Liver (tissue), 9 donors: ENCODE data around the gene LNPK. TPM values are rescaled to one million over a fixed set of nuclear protein-coding genes. Genes with fewer than 3 reads are reported as not detected.

Experiments
- DNase-seq: peaks from one replicate; pipeline ENCODE4 v3.0.0-alpha.2; 2017; ENCODE audit warnings: low spot score
- H3K27ac ChIP-seq, 2 donors: one replicate each; pipeline ENCODE4 v1.7.0; 2013; ENCODE audit warnings: inconsistent platforms in 2 of 2, low read length in 2 of 2, control low read depth in 1 of 2, low read depth in 1 of 2, mild to moderate bottlenecking in 1 of 2
- H3K27me3 ChIP-seq, 4 donors: one replicate each; pipeline versions ENCODE4 v1.6.1 to v1.7.0; 2013; ENCODE audit warnings: low read length in 3 of 4, inconsistent platforms in 1 of 4, mild to moderate bottlenecking in 1 of 4, moderate library complexity in 1 of 4; ENCODE audit not compliant: control insufficient read depth in 4 of 4, insufficient read depth in 4 of 4
- H3K36me3 ChIP-seq, 4 donors: one replicate each; pipeline versions ENCODE4 v1.6.1 to v1.7.0; 2013; ENCODE audit warnings: low read length in 3 of 4, mild to moderate bottlenecking in 3 of 4, low read depth in 1 of 4, moderate library complexity in 1 of 4; ENCODE audit not compliant: control insufficient read depth in 4 of 4, insufficient read depth in 3 of 4
- H3K4me1 ChIP-seq, 4 donors: one replicate each; pipeline versions ENCODE4 v1.6.1 to v1.7.0; 2013; ENCODE audit warnings: low read length in 3 of 4, mild to moderate bottlenecking in 3 of 4, moderate library complexity in 1 of 4; ENCODE audit not compliant: control insufficient read depth in 4 of 4, insufficient read depth in 4 of 4
- H3K4me3 ChIP-seq, 3 donors: one replicate each; pipeline versions ENCODE4 v1.6.1 to v1.7.0; 2013; ENCODE audit warnings: low read length in 3 of 3, control low read depth in 1 of 3, low read depth in 1 of 3, mild to moderate bottlenecking in 1 of 3
- H3K9ac ChIP-seq, 2 donors: one replicate each; pipeline ENCODE4 v1.7.0; 2013; ENCODE audit warnings: low read length in 2 of 2, mild to moderate bottlenecking in 2 of 2, moderate library complexity in 2 of 2, control low read depth in 1 of 2, low read depth in 1 of 2
- H3K9me3 ChIP-seq, 4 donors: one replicate each; pipeline versions ENCODE4 v1.6.1 to v1.7.0; 2013; ENCODE audit warnings: low read length in 3 of 4; ENCODE audit not compliant: control insufficient read depth in 4 of 4
- ATF3 ChIP-seq: IDR thresholded peaks from 2 replicates; pipeline ENCODE4 v1.6.1; 2016; ENCODE audit warnings: antibody characterized with exemption
- EGR1 ChIP-seq, 2 donors: IDR thresholded peaks; 2 replicates each; pipeline ENCODE4 v1.6.1; 2016 to 2018; ENCODE audit warnings: antibody characterized with exemption in 2 of 2, low read depth in 2 of 2
- FOXA1 ChIP-seq: IDR thresholded peaks from 2 replicates; pipeline ENCODE4 v1.6.1; 2016; ENCODE audit warnings: antibody characterized with exemption
- FOXA2 ChIP-seq: IDR thresholded peaks from 2 replicates; pipeline ENCODE4 v1.6.1; 2016; ENCODE audit warnings: antibody characterized with exemption
- GABPA ChIP-seq, 2 donors: IDR thresholded peaks in 1 of 2; conservative IDR thresholded peaks in 1 of 2; 2 replicates each; pipeline ENCODE4 v1.6.1; 2016; ENCODE audit warnings: antibody characterized with exemption in 2 of 2, mild to moderate bottlenecking in 1 of 2, moderate library complexity in 1 of 2
- HNF4A ChIP-seq, 2 donors: conservative IDR thresholded peaks; 2 replicates each; pipeline ENCODE4 v1.6.1; 2016; ENCODE audit warnings: antibody characterized with exemption in 2 of 2, mild to moderate bottlenecking in 2 of 2
- HNF4G ChIP-seq: IDR thresholded peaks from 2 replicates; pipeline ENCODE4 v1.6.1; 2016; ENCODE audit warnings: antibody characterized with exemption
- JUND ChIP-seq, 2 donors: IDR thresholded peaks; 2 replicates each; pipeline ENCODE4 v1.6.1; 2016; ENCODE audit warnings: antibody characterized with exemption in 2 of 2
- NR2F2 ChIP-seq: IDR thresholded peaks from 2 replicates; pipeline ENCODE4 v1.6.1; 2016; ENCODE audit warnings: antibody characterized with exemption
- RAD21 ChIP-seq, 2 donors: IDR thresholded peaks; 2 replicates each; pipeline ENCODE4 v1.6.1; 2016; ENCODE audit warnings: antibody characterized with exemption in 2 of 2, mild to moderate bottlenecking in 2 of 2
- RXRA ChIP-seq, 2 donors: IDR thresholded peaks; 2 replicates each; pipeline ENCODE4 v1.6.1; 2017 to 2018; ENCODE audit warnings: antibody characterized with exemption in 2 of 2, mild to moderate bottlenecking in 1 of 2
- SP1 ChIP-seq: IDR thresholded peaks from 2 replicates; pipeline ENCODE4 v1.6.1; 2018; ENCODE audit warnings: antibody characterized with exemption, mild to moderate bottlenecking
- TAF1 ChIP-seq: conservative IDR thresholded peaks from 2 replicates; pipeline ENCODE4 v1.6.1; 2016; ENCODE audit warnings: antibody characterized with exemption, mild to moderate bottlenecking
- YY1 ChIP-seq: IDR thresholded peaks from 2 replicates; pipeline ENCODE4 v1.6.1; 2016; ENCODE audit warnings: antibody characterized with exemption, mild to moderate bottlenecking
- WGBS: extraction: QIAGEN DNeasy Blood & Tissue Kit; methylation state at CpG from one replicate; pipeline ENCODE4 v1.1.7; 2013; 5-methylcytosine and 5-hydroxymethylcytosine counted together
- polyA plus RNA-seq, 2 donors: library from polyadenylated mRNA; stranded (reverse) in 1 of 2; unstranded in 1 of 2; fragments of 200-250 nt in 1 of 2; fragments of >200 nt in 1 of 2; fragmentation: Nextera tagmentation in 1 of 2; extraction: Ambion mirVana in 1 of 2; gene quantifications; one replicate each; pipeline versions ENCODE4 v1.2.1 to v1.2.3, GENCODE V29; 2013 to 2015
- total RNA-seq, 2 donors: library from RNA; depleted of rRNA; stranded (reverse); fragments of >200 nt; gene quantifications; one replicate each; pipeline ENCODE4 v1.2.3, GENCODE V29; 2014
- TF ChIP-seq, protein P1 (sequence below): fragments of 150-350 bp; IDR thresholded peaks from 2 replicates; pipeline ENCODE4 v1.5.1; 2017; ENCODE audit warnings: improper control_type of control experiment, low read depth, low read length; ENCODE audit not compliant: missing input control
- TF ChIP-seq, protein P2 (sequence below): IDR thresholded peaks from 2 replicates; pipeline ENCODE4 v1.6.1; 2016; ENCODE audit warnings: antibody characterized with exemption
- TF ChIP-seq, protein P3 (sequence below): IDR thresholded peaks from 2 replicates; pipeline ENCODE4 v1.6.1; 2016; ENCODE audit warnings: antibody characterized with exemption
- TF ChIP-seq, protein P4 (sequence below): IDR thresholded peaks from 2 replicates; pipeline ENCODE4 v1.6.1; 2016; ENCODE audit warnings: antibody characterized with exemption, mild to moderate bottlenecking
- donor health status: healthy.
- donor health status: healthy.
- donor health status: healthy.
- donor health status: healthy.
- donor health status: healthy.

LNPK gene
- total and polyA plus RNA-seq, 4 donors, result 5.5 to 25.2 (median 11.5) TPM

DNA sequence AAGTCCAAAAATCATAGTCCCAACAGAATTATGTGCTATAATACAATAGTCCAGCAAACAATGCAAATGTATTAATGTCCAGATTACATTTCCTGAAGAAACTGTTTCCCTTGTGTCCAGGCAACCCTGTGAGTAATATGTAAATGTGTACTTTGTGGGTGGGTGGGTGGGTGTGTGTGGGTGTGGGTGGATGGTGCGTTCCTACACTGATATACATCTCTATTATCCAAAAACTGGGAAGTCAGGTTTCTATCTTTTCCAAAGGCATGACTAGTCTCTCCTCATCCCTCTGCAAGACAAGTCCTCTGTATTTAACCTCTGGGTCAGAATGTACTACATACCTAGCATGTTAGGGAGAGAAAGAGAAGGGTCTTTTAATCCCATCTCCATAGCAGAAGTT lies 71.6 kb downstream of the LNPK start (continued):
- TF ChIP-seq, protein P1, sequence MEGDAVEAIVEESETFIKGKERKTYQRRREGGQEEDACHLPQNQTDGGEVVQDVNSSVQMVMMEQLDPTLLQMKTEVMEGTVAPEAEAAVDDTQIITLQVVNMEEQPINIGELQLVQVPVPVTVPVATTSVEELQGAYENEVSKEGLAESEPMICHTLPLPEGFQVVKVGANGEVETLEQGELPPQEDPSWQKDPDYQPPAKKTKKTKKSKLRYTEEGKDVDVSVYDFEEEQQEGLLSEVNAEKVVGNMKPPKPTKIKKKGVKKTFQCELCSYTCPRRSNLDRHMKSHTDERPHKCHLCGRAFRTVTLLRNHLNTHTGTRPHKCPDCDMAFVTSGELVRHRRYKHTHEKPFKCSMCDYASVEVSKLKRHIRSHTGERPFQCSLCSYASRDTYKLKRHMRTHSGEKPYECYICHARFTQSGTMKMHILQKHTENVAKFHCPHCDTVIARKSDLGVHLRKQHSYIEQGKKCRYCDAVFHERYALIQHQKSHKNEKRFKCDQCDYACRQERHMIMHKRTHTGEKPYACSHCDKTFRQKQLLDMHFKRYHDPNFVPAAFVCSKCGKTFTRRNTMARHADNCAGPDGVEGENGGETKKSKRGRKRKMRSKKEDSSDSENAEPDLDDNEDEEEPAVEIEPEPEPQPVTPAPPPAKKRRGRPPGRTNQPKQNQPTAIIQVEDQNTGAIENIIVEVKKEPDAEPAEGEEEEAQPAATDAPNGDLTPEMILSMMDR, result no peak
- no peak for TF ChIP-seq HNF4G
- no peak for TF ChIP-seq GABPA (IDR thresholded peaks at IDR 0.05 in 1 of 2, conservative IDR thresholded peaks at IDR 0.05 in 1 of 2)
- no peak for TF ChIP-seq NR2F2
- TF ChIP-seq, protein P2, sequence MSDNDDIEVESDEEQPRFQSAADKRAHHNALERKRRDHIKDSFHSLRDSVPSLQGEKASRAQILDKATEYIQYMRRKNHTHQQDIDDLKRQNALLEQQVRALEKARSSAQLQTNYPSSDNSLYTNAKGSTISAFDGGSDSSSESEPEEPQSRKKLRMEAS, result no peak
- TF ChIP-seq RXRA (IDR thresholded peaks at IDR 0.05), result no peak

DNA sequence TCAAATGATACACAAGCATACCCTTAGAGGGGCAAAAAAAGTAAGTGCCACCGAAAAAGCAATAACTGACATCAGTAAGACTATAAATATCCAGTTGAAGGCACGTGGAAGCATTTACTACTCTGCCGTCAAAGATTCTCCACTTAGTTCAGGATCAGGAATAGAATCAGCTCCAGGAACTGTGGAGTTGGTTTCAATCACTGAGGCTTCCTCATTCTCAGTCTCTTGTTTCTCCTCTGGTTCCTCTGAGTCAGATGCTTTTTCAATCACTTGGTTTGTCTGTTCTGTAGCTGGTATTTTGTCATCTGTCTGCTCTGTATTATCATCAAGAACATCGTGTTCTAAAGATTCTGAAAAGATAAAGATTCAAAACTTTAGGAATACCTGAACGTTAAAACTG lies 72.2 kb downstream of the LNPK start:
- Histone ChIP-seq H3K9me3 (no peaks in the 10 kb centered on the region), H3K4me3 (no peak overlapping the region), H3K36me3 (peaks cover 0 to 10% (median 8%) of the 10 kb centered on the region in 4 donors), H3K27ac (no peak overlapping the region), H3K27me3 (no peaks in the 10 kb centered on the region), H3K9ac (no peak overlapping the region), H3K4me1 (no peaks in the 10 kb centered on the region)
- DNase-seq, result no peak
- no peak for TF ChIP-seq RXRA (IDR thresholded peaks at IDR 0.05)
- no peak for TF ChIP-seq YY1
- TF ChIP-seq ATF3, result no peak
- TF ChIP-seq TAF1, result no peak
- no peak for TF ChIP-seq RAD21 (IDR thresholded peaks at IDR 0.05)
- no peak for TF ChIP-seq JUND (IDR thresholded peaks at IDR 0.05)
- TF ChIP-seq, protein P3, sequence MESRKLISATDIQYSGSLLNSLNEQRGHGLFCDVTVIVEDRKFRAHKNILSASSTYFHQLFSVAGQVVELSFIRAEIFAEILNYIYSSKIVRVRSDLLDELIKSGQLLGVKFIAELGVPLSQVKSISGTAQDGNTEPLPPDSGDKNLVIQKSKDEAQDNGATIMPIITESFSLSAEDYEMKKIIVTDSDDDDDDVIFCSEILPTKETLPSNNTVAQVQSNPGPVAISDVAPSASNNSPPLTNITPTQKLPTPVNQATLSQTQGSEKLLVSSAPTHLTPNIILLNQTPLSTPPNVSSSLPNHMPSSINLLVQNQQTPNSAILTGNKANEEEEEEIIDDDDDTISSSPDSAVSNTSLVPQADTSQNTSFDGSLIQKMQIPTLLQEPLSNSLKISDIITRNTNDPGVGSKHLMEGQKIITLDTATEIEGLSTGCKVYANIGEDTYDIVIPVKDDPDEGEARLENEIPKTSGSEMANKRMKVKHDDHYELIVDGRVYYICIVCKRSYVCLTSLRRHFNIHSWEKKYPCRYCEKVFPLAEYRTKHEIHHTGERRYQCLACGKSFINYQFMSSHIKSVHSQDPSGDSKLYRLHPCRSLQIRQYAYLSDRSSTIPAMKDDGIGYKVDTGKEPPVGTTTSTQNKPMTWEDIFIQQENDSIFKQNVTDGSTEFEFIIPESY, result no peak
- TF ChIP-seq SP1, result no peak
- TF ChIP-seq, protein P4, sequence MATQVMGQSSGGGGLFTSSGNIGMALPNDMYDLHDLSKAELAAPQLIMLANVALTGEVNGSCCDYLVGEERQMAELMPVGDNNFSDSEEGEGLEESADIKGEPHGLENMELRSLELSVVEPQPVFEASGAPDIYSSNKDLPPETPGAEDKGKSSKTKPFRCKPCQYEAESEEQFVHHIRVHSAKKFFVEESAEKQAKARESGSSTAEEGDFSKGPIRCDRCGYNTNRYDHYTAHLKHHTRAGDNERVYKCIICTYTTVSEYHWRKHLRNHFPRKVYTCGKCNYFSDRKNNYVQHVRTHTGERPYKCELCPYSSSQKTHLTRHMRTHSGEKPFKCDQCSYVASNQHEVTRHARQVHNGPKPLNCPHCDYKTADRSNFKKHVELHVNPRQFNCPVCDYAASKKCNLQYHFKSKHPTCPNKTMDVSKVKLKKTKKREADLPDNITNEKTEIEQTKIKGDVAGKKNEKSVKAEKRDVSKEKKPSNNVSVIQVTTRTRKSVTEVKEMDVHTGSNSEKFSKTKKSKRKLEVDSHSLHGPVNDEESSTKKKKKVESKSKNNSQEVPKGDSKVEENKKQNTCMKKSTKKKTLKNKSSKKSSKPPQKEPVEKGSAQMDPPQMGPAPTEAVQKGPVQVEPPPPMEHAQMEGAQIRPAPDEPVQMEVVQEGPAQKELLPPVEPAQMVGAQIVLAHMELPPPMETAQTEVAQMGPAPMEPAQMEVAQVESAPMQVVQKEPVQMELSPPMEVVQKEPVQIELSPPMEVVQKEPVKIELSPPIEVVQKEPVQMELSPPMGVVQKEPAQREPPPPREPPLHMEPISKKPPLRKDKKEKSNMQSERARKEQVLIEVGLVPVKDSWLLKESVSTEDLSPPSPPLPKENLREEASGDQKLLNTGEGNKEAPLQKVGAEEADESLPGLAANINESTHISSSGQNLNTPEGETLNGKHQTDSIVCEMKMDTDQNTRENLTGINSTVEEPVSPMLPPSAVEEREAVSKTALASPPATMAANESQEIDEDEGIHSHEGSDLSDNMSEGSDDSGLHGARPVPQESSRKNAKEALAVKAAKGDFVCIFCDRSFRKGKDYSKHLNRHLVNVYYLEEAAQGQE, result no peak
- no peak for TF ChIP-seq HNF4G
- no peak for TF ChIP-seq NR2F2
- no peak for TF ChIP-seq GABPA (IDR thresholded peaks at IDR 0.05 in 1 of 2, conservative IDR thresholded peaks at IDR 0.05 in 1 of 2)
- no peak for TF ChIP-seq FOXA1
- TF ChIP-seq, protein P2, result no peak
- TF ChIP-seq FOXA2, result no peak
- TF ChIP-seq, protein P1, result no peak
- no peak for TF ChIP-seq EGR1 (IDR thresholded peaks at IDR 0.05; ENCODE audit: low read depth in 2 of 2)
- TF ChIP-seq HNF4A (conservative IDR thresholded peaks at IDR 0.05), result no peak
- WGBS, result 90% methylated on average over 5 of the region's 5 CpGs
